Upper lobe of left lung (tissue), 6 donors: ENCODE results near the gene ACSL1. TPM values are rescaled to one million over a fixed set of nuclear protein-coding genes. Genes with fewer than 3 reads are reported as not detected.
"Not testable (repeated sequence)": the region's sequence is repeated elsewhere in the genome, so short reads cannot be mapped to it uniquely, and the experiment has no call there.

Experiments used
- ATAC-seq, 2 donors: fragments of 200-7000 bp; cut with Tn5 transposase; one replicate each; pipeline ENCODE4 v1.9.1; 2022; ENCODE audit warnings: mild to moderate bottlenecking in 2 of 2, moderate library complexity in 2 of 2; ENCODE audit not compliant: low FRiP score in 2 of 2
- DNase-seq, 2 donors: peaks; one replicate each; pipeline ENCODE4 v3.0.0-alpha.2; 2019 to 2020
- H3K27ac ChIP-seq, 4 donors: fragments of 200-600 bp; sonication (generic); one replicate each; pipeline ENCODE4 v1.5.1; 2016 to 2019
- H3K27me3 ChIP-seq, 4 donors: fragments of 200-600 bp; sonication (generic); one replicate each; pipeline ENCODE4 v1.5.1; 2017 to 2019
- H3K36me3 ChIP-seq, 4 donors: fragments of 200-600 bp; sonication (generic); one replicate each; pipeline ENCODE4 v1.5.1; 2016 to 2019
- H3K4me1 ChIP-seq, 4 donors: fragments of 200-600 bp; sonication (generic); one replicate each; pipeline ENCODE4 v1.5.1; 2018 to 2019
- H3K4me3 ChIP-seq, 4 donors: fragments of 200-600 bp; sonication (generic); one replicate each; pipeline ENCODE4 v1.5.1; 2017 to 2019; ENCODE audit warnings: mild to moderate bottlenecking in 2 of 4, moderate library complexity in 1 of 4
- H3K9me3 ChIP-seq, 4 donors: fragments of 200-600 bp; sonication (generic); one replicate each; pipeline ENCODE4 v1.5.1; 2018 to 2019
- CTCF ChIP-seq, 6 experiments: fragments of 450-650 bp in 4 of 6; fragments of 200-600 bp in 2 of 6; sonication (generic) in 2 of 6; IDR thresholded peaks; one replicate each; pipeline ENCODE4 v1.5.1; 2016 to 2019; ENCODE audit warnings: antibody characterized with exemption in 6 of 6
- EP300 ChIP-seq, 4 donors: sonication (generic); formaldehyde crosslinking; IDR thresholded peaks; one replicate each; pipeline ENCODE4 v1.5.1; 2017; ENCODE audit warnings: antibody characterized with exemption in 4 of 4, control low read depth in 2 of 4
- POLR2A ChIP-seq, 4 donors: fragments of 450-650 bp; IDR thresholded peaks; one replicate each; pipeline ENCODE4 v1.5.1; 2016 to 2017; ENCODE audit warnings: antibody characterized with exemption in 4 of 4, mild to moderate bottlenecking in 2 of 4
- POLR2AphosphoS5 ChIP-seq, 2 donors: sonication (generic); formaldehyde crosslinking; IDR thresholded peaks; one replicate each; pipeline ENCODE4 v1.5.1; 2017; ENCODE audit warnings: antibody characterized with exemption in 2 of 2
- WGBS, 2 donors: methylation state at CpG; one replicate each; pipeline ENCODE4 v1.1.5; 2017 to 2018; 5-methylcytosine and 5-hydroxymethylcytosine counted together
- total RNA-seq, 6 donors: library from RNA; depleted of rRNA in 4 of 6; stranded (reverse); fragments of >200 nt in 4 of 6; gene quantifications; one replicate each; pipeline versions ENCODE4 v1.1.0 to v1.2.1, GENCODE V29; 2016 to 2021
- donor health status: DM: no; HTN: no; CAD: no; lungs with moderate emphysema.
- donor health status: DM: no; HTN: yes; CAD: no; lungs with severe emphysema.

Gene ACSL1
- total RNA-seq, 6 donors from 2014 or later = 208 to 306 (median 234) TPM

GRCh38 chr4:184744236-184744635 is 81.5 kb downstream of the ACSL1 start:
- no peak overlapping the region for H3K27ac ChIP-seq
- DNase-seq (no peak), ATAC-seq (no peak)
- peaks cover 26 to 35% (median 29%) of the 10 kb centered on the region in 4 donors for H3K4me1 ChIP-seq
- no peak overlapping the region for H3K4me3 ChIP-seq
- no peaks in the 10 kb centered on the region for H3K36me3 ChIP-seq
- no peaks in the 10 kb centered on the region for H3K27me3 ChIP-seq
- TF ChIP-seq POLR2AphosphoS5 (IDR thresholded peaks at IDR 0.05) (no peak), EP300 (IDR thresholded peaks at IDR 0.05) (no peak), POLR2A (IDR thresholded peaks at IDR 0.05) (no peak), CTCF (IDR thresholded peaks at IDR 0.05) (no peak)
- peaks cover 0 to 3% (median 0%) of the 10 kb centered on the region in 4 donors for H3K9me3 ChIP-seq
- WGBS, 2 donors = 90 to 93% methylated on average over 9 to 10 of the region's 10 CpGs

GRCh38 chr4:184743650-184744049 is 82.1 kb downstream of the ACSL1 start:
- no peak overlapping the region for H3K4me3 ChIP-seq
- WGBS, 2 donors = 93 to 98% methylated on average over 4 of the region's 4 CpGs
- ATAC-seq (no peak), DNase-seq (no peak)
- no peaks in the 10 kb centered on the region for H3K36me3 ChIP-seq
- H3K9me3 ChIP-seq = peaks cover 0 to 3% (median 0%) of the 10 kb centered on the region in 4 donors
- H3K27me3 ChIP-seq = no peaks in the 10 kb centered on the region
- peaks cover 21 to 33% (median 32%) of the 10 kb centered on the region in 4 donors for H3K4me1 ChIP-seq
- TF ChIP-seq EP300 (IDR thresholded peaks at IDR 0.05) (no peak), POLR2A (IDR thresholded peaks at IDR 0.05) (no peak), CTCF (IDR thresholded peaks at IDR 0.05) (no peak), POLR2AphosphoS5 (IDR thresholded peaks at IDR 0.05) (no peak)
- H3K27ac ChIP-seq = no peak overlapping the region

- not testable (repeated sequence) for H3K9me3 ChIP-seq, H3K27me3 ChIP-seq, H3K4me3 ChIP-seq, DNase-seq, H3K27ac ChIP-seq, ATAC-seq, H3K36me3 ChIP-seq
- 50 to 85% methylated on average over 1 of the region's 1 CpG for WGBS, 2 donors
- peaks cover 6 to 15% (median 14%) of the 10 kb centered on the region in 4 donors for H3K4me1 ChIP-seq
These were observed 84.1 kb downstream of the ACSL1 start for GRCh38 chr4:184741651-184742050.

- no peak overlapping the region for H3K27ac ChIP-seq
- peak in 1 of 2 donors; percentile 74 for DNase-seq
- peaks cover 6 to 11% (median 7%) of the 10 kb centered on the region in 4 donors for H3K4me1 ChIP-seq
- no peaks in the 10 kb centered on the region for H3K36me3 ChIP-seq
- no peak for ATAC-seq
- TF ChIP-seq EP300 (IDR thresholded peaks at IDR 0.05) = no peak
- no peak for TF ChIP-seq POLR2A (IDR thresholded peaks at IDR 0.05)
- no peak for TF ChIP-seq POLR2AphosphoS5 (IDR thresholded peaks at IDR 0.05)
- peaks cover 0 to 3% (median 0%) of the 10 kb centered on the region in 4 donors for H3K9me3 ChIP-seq
- no peak overlapping the region for H3K4me3 ChIP-seq
- 96% methylated on average over 20 of the region's 20 CpGs; no CpG with 5 or more reads in 1 of the 2 donors for WGBS, 2 donors
- no peaks in the 10 kb centered on the region for H3K27me3 ChIP-seq
These were observed 84.8 kb downstream of the ACSL1 start for GRCh38 chr4:184740980-184741391.

- peaks cover 0 to 10% (median under 1%) of the 10 kb centered on the region in 4 donors for H3K4me1 ChIP-seq
- H3K36me3 ChIP-seq, H3K4me3 ChIP-seq, H3K27ac ChIP-seq, DNase-seq, ATAC-seq, H3K27me3 ChIP-seq, H3K9me3 ChIP-seq: not testable (repeated sequence)
- 33 to 73% methylated on average over 1 of the region's 1 CpG for WGBS, 2 donors
These were observed 86.2 kb downstream of the ACSL1 start for GRCh38 chr4:184739575-184739974.

GRCh38 chr4:184734758-184735157 is 91.0 kb downstream of the ACSL1 start:
- no peak for ATAC-seq
- whole genome bisulfite sequencing, 2 donors = 56 to 60% methylated on average over 6 of the region's 6 CpGs
- TF ChIP-seq EP300 (IDR thresholded peaks at IDR 0.05) = no peak
- no peak for TF ChIP-seq POLR2AphosphoS5 (IDR thresholded peaks at IDR 0.05)
- no peak for TF ChIP-seq POLR2A (IDR thresholded peaks at IDR 0.05)
- TF ChIP-seq CTCF (IDR thresholded peaks at IDR 0.05) = no peak
- Histone ChIP-seq H3K36me3 (no peaks in the 10 kb centered on the region), H3K4me3 (peak overlapping the region in 2 of 4 donors; percentile 62 to 79), H3K27me3 (no peaks in the 10 kb centered on the region), H3K4me1 (peaks cover 5 to 28% (median 18%) of the 10 kb centered on the region in 4 donors), H3K9me3 (no peaks in the 10 kb centered on the region), H3K27ac (no peak overlapping the region)
- no peak for DNase-seq
